A549 (cell line): ENCODE data around the gene SMAD5. TPM values are rescaled to one million over a fixed set of nuclear protein-coding genes. Genes with fewer than 3 reads are reported as not detected.

Experiments used
- ATAC-seq, 2 experiments: fragments of 200-7000 bp in 1 of 2; fragments of >200 bp in 1 of 2; cut with Nextera tagmentation in 1 of 2; cut with Tn5 transposase in 1 of 2; 3 replicates each; pipeline versions ENCODE4 v1.8.0 to v1.9.1; 2018 to 2020; ENCODE audit warnings: mild to moderate bottlenecking in 1 of 2, moderate library complexity in 1 of 2
- CTCF ChIA-PET: fragments of 300-600 bp; sonication (Branson Sonifier 250); formaldehyde crosslinking; extraction: SDS; loops from one replicate; lab custom pipeline; 2021; ENCODE audit warnings: antibody characterized with exemption, inconsistent platforms; lab: Yijun Ruan, JAX
- POLR2A ChIA-PET: fragments of 350-600 bp; formaldehyde crosslinking; extraction: SDS; loops from one replicate; lab custom pipeline; 2021; ENCODE audit warnings: antibody characterized with exemption, inconsistent platforms; lab: Yijun Ruan, JAX
- DNase-seq, 2 experiments: peaks; one replicate each; pipeline versions ENCODE4 v3.0.0 to v3.0.0-alpha.2; 2011 to 2016; ENCODE audit warnings: low read depth in 1 of 2, low spot score in 1 of 2
- FAIRE-seq: peaks from 2 replicates; lab custom pipeline; 2011; peaks lifted over from hg19 to GRCh38; lab: Jason Lieb, UNC
- H3K27ac ChIP-seq, 2 experiments: fragments of >200 bp; sonication (Bioruptor Twin); formaldehyde crosslinking; 3 replicates each; pipeline ENCODE4 v1.5.1; 2016 to 2017
- H3K4me1 ChIP-seq: fragments of >200 bp; sonication (Bioruptor Twin); formaldehyde crosslinking; 3 replicates; pipeline ENCODE4 v1.6.1; 2016
- H3K4me2 ChIP-seq: fragments of >200 bp; sonication (Bioruptor Twin); formaldehyde crosslinking; 3 replicates; pipeline ENCODE4 v1.6.1; 2016
- H3K4me3 ChIP-seq: fragments of >200 bp; sonication (Bioruptor Twin); formaldehyde crosslinking; 3 replicates; pipeline ENCODE4 v1.5.1; 2016
- H3K9me3 ChIP-seq: fragments of >200 bp; sonication (Bioruptor Twin); formaldehyde crosslinking; 3 replicates; pipeline ENCODE4 v1.6.1; 2016
- BHLHE40 ChIP-seq: IDR thresholded peaks from 2 replicates; pipeline ENCODE4 v1.6.1; 2012; ENCODE audit warnings: low read depth, low read length, inconsistent platforms
- CHD4 ChIP-seq: fragments of 200-600 bp; sonication (generic); IDR thresholded peaks from 2 replicates; pipeline ENCODE4 v1.6.1; 2016; ENCODE audit warnings: antibody characterized with exemption, mild to moderate bottlenecking, borderline replicate concordance
- ELK1 ChIP-seq: fragments of 150-350 bp; IDR thresholded peaks from 2 replicates; pipeline ENCODE4 v1.6.1; 2014; ENCODE audit warnings: low read depth, mild to moderate bottlenecking, low read length
- ESRRA ChIP-seq: fragments of 150-350 bp; IDR thresholded peaks from 2 replicates; pipeline ENCODE4 v1.6.1; 2014; ENCODE audit warnings: mild to moderate bottlenecking, low read length, borderline replicate concordance
- FOSB ChIP-seq: fragments of 250-450 bp; sonication (Bioruptor Pico); IDR thresholded peaks from 2 replicates; pipeline ENCODE4 v1.5.0; 2020; ENCODE audit warnings: mild to moderate bottlenecking, moderate library complexity
- FOXS1 ChIP-seq: fragments of 250-450 bp; sonication (Bioruptor Pico); IDR thresholded peaks from 2 replicates; pipeline ENCODE4 v1.5.0; 2020; ENCODE audit warnings: mild to moderate bottlenecking, moderate library complexity
- HDAC2 ChIP-seq: fragments of 200-600 bp; sonication (generic); IDR thresholded peaks from 2 replicates; pipeline ENCODE4 v1.6.1; 2016
- HEYL ChIP-seq: fragments of 250-450 bp; sonication (Bioruptor Pico); IDR thresholded peaks from 2 replicates; pipeline ENCODE4 v1.8.0; 2021; ENCODE audit warnings: mild to moderate bottlenecking, moderate library complexity
- HOXB13 ChIP-seq: fragments of 250-450 bp; sonication (Bioruptor Pico); IDR thresholded peaks from 2 replicates; pipeline ENCODE4 v1.5.0; 2020; ENCODE audit warnings: low read depth, mild to moderate bottlenecking, moderate library complexity
- JUN ChIP-seq, 2 experiments: fragments of >200 bp; sonication (Bioruptor Twin); formaldehyde crosslinking; IDR thresholded peaks; 2 replicates in 1 of 2; 3 replicates in 1 of 2; pipeline ENCODE4 v1.6.1; 2016 to 2017
- KDM1A ChIP-seq: fragments of 200-600 bp; sonication (generic); IDR thresholded peaks from 2 replicates; pipeline ENCODE4 v1.6.1; 2016; ENCODE audit warnings: low read depth, mild to moderate bottlenecking
- KDM5A ChIP-seq: fragments of 200-600 bp; sonication (generic); IDR thresholded peaks from 2 replicates; pipeline ENCODE4 v1.6.1; 2016; ENCODE audit warnings: antibody characterized with exemption, mild to moderate bottlenecking
- MAZ ChIP-seq: fragments of 150-350 bp; IDR thresholded peaks from 2 replicates; pipeline ENCODE4 v1.6.1; 2014; ENCODE audit warnings: antibody characterized with exemption, low read depth, low read length, borderline replicate concordance
- MYC ChIP-seq: IDR thresholded peaks from 2 replicates; pipeline ENCODE4 v1.6.1; 2012; ENCODE audit warnings: mild to moderate bottlenecking, inconsistent platforms, low read length, improper control_type of control experiment, borderline replicate concordance
- PHF8 ChIP-seq: fragments of 200-600 bp; sonication (generic); IDR thresholded peaks from 2 replicates; pipeline ENCODE4 v1.6.1; 2016; ENCODE audit warnings: low read depth, mild to moderate bottlenecking, antibody characterized with exemption, moderate library complexity, borderline replicate concordance
- POLR2A ChIP-seq: IDR thresholded peaks from 2 replicates; pipeline ENCODE4 v1.6.1; 2012; ENCODE audit warnings: mild to moderate bottlenecking, low read length
- POLR2AphosphoS2 ChIP-seq: conservative IDR thresholded peaks from 2 replicates; pipeline ENCODE4 v1.6.1; 2012; ENCODE audit warnings: low read length, improper control_type of control experiment, inconsistent platforms
- RAD21 ChIP-seq, 2 experiments: fragments of >200 bp in 1 of 2; sonication (Bioruptor Twin) in 1 of 2; formaldehyde crosslinking in 1 of 2; IDR thresholded peaks in 1 of 2; conservative IDR thresholded peaks in 1 of 2; 2 replicates in 1 of 2; 3 replicates in 1 of 2; pipeline ENCODE4 v1.6.1; 2012 to 2018; ENCODE audit warnings: inconsistent platforms in 1 of 2
- RCOR1 ChIP-seq: fragments of 150-350 bp; IDR thresholded peaks from 2 replicates; pipeline ENCODE4 v1.6.1; 2014; ENCODE audit warnings: antibody characterized with exemption, low read length, low read depth
- RNF2 ChIP-seq: fragments of 200-600 bp; sonication (generic); IDR thresholded peaks from 2 replicates; pipeline ENCODE4 v1.6.1; 2016; ENCODE audit warnings: low read depth, mild to moderate bottlenecking, antibody characterized with exemption, moderate library complexity, borderline replicate concordance
- SMC3 ChIP-seq: fragments of >200 bp; sonication (Bioruptor Twin); formaldehyde crosslinking; IDR thresholded peaks from 3 replicates; pipeline ENCODE4 v1.6.1; 2018; ENCODE audit warnings: inconsistent platforms
- SREBF2 ChIP-seq: fragments of 450-650 bp; IDR thresholded peaks from 2 replicates; pipeline ENCODE4 v1.6.1; 2014; ENCODE audit warnings: mild to moderate bottlenecking, moderate library complexity
- TFCP2L1 ChIP-seq: fragments of 250-450 bp; sonication (Bioruptor Pico); IDR thresholded peaks from 2 replicates; pipeline ENCODE4 v1.5.0; 2021; ENCODE audit warnings: mild to moderate bottlenecking
- TP53 ChIP-seq: fragments of 250-450 bp; sonication (Bioruptor Pico); IDR thresholded peaks from 2 replicates; pipeline ENCODE4 v1.5.0; 2021; ENCODE audit warnings: mild to moderate bottlenecking, moderate library complexity
- USF2 ChIP-seq: fragments of 450-650 bp; IDR thresholded peaks from 2 replicates; pipeline ENCODE4 v1.6.1; 2014; ENCODE audit warnings: antibody characterized with exemption
- ZFP36 ChIP-seq: fragments of 450-650 bp; IDR thresholded peaks from 2 replicates; pipeline ENCODE4 v1.6.1; 2014; ENCODE audit warnings: borderline replicate concordance; ENCODE audit not compliant: partially characterized antibody
- ZNF302 ChIP-seq: fragments of 250-450 bp; sonication (Bioruptor Pico); IDR thresholded peaks from 2 replicates; pipeline ENCODE4 v1.9.0; 2021; ENCODE audit warnings: inconsistent platforms, mild to moderate bottlenecking, moderate library complexity
- WGBS: methylation state at CpG from one replicate; pipeline ENCODE4 v1.1.6; 2017; ENCODE audit errors: missing lambda C conversion rate; 5-methylcytosine and 5-hydroxymethylcytosine counted together
- polyA plus RNA-seq, 4 experiments: library from polyadenylated mRNA; depleted of rRNA in 3 of 4; stranded (reverse); fragments of >200 nt; fragmentation: RNase III in 1 of 4; extraction: RNeasy Plus Mini Kit Qiagen cat#74134 plus additional on column Dnase treatment in 1 of 4; gene quantifications; 2 replicates in 3 of 4; 3 replicates in 1 of 4; pipeline ENCODE4 v1.2.3, GENCODE V29; 2011 to 2017
- TF ChIP-seq, protein P1 (sequence below): fragments of 250-450 bp; sonication (Bioruptor Pico); IDR thresholded peaks from 2 replicates; pipeline ENCODE4 v1.5.0; 2021; ENCODE audit warnings: mild to moderate bottlenecking, moderate library complexity, borderline replicate concordance

SMAD5 gene
- polyA plus RNA-seq, 2 of the 4 experiments (the other 2 are of a cell fraction): 17.1 to 101 TPM

DNA sequence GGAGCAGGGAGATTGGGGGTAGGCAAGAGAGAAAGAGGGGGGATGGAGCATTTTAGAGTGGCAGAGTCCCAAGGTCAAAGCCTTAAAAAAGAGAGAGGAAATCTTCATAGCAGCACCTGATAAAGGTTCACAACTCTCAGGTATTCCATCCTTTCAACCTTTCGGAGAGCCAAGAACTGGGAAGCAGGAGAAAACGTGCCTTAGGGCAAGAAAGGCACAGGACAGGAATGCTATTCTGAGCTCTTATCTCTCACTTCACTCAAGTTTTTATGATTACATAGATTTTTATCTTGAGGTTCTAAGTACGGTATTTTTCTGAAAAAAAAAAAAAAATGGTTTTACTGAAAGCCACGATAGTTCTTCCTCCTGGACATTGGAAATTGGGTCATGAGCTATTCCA lies 34.5 kb upstream of the SMAD5 start:
- CTCF ChIA-PET: interaction anchor here (1.4 kb wide), 1 partner anchor 15 kb away, joined by 8 read pairs; no protein-coding TSS in a partner anchor
- FAIRE-seq (no peak), DNase-seq (no peak), ATAC-seq (no peak)
- no peak overlapping the region for H3K4me3 ChIP-seq
- 60% methylated on average over 4 of the region's 4 CpGs for WGBS
- POLR2A ChIA-PET: interaction anchor here (0.6 kb wide), 1 partner anchor 1939 kb away, joined by 3 read pairs; no protein-coding TSS in a partner anchor
- H3K4me2 ChIP-seq: no peak overlapping the region
- H3K27ac ChIP-seq: no peak overlapping the region
- H3K9me3 ChIP-seq: no peaks in the 10 kb centered on the region
- H3K4me1 ChIP-seq: peaks cover 20% of the 10 kb centered on the region
- no peak for TF ChIP-seq KDM1A
- TF ChIP-seq, all 56 proteins: peak for 0

DNA sequence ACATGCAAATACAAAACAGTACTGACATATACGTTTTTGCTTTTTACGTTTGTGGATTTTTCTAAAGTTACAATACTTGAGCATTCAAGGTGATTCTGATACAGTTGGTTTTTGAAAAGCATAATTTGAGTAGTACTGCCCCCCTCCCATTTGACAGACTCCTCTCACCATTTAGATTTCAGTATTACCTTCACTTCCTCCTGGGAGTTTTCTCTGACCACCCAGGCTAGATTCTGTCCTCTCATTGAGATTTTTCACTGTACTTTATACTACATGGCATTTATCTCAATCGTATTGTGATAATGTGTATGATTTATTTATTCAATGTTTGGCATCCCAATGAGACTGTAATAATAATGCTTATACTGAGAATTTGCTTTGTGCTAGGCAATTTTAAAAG lies 32.8 kb upstream of the SMAD5 start:
- DNase-seq (no peak), FAIRE-seq (peak; percentile 23), ATAC-seq (no peak)
- no peak for TF ChIP-seq KDM1A
- no peak for TF ChIP-seq MYC
- TF ChIP-seq CHD4: no peak
- TF ChIP-seq POLR2A: no peak
- TF ChIP-seq ESRRA: no peak
- no peak for TF ChIP-seq BHLHE40
- TF ChIP-seq HOXB13 (CRISPR knock-in tag): no peak
- TF ChIP-seq, protein P1, sequence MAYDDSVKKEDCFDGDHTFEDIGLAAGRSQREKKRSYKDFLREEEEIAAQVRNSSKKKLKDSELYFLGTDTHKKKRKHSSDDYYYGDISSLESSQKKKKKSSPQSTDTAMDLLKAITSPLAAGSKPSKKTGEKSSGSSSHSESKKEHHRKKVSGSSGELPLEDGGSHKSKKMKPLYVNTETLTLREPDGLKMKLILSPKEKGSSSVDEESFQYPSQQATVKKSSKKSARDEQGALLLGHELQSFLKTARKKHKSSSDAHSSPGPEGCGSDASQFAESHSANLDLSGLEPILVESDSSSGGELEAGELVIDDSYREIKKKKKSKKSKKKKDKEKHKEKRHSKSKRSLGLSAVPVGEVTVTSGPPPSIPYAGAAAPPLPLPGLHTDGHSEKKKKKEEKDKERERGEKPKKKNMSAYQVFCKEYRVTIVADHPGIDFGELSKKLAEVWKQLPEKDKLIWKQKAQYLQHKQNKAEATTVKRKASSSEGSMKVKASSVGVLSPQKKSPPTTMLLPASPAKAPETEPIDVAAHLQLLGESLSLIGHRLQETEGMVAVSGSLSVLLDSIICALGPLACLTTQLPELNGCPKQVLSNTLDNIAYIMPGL: no peak
- Histone ChIP-seq H3K4me2 (no peak overlapping the region), H3K4me1 (peaks cover 3% of the 10 kb centered on the region), H3K4me3 (no peak overlapping the region), H3K27ac (no peak overlapping the region), H3K9me3 (no peaks in the 10 kb centered on the region)
- ChIA-PET POLR2A (no interaction called here), CTCF (interaction anchor here (0.8 to 2.1 kb wide), 7 partner anchors 10 to 74 kb away, joined by 3 to 15 read pairs (median 3); no protein-coding TSS in a partner anchor)
- 76% methylated on average over 3 of the region's 3 CpGs for WGBS

- DNase-seq: no peak
- FAIRE-seq: no peak
- Histone ChIP-seq H3K4me3 (no peak overlapping the region), H3K4me2 (no peak overlapping the region), H3K4me1 (no peaks in the 10 kb centered on the region), H3K27ac (no peak overlapping the region), H3K9me3 (no peaks in the 10 kb centered on the region)
- ChIA-PET CTCF (interaction anchor here (0.9 to 2.1 kb wide), 3 partner anchors 19 to 72 kb away, joined by 3 to 15 read pairs (median 11); no protein-coding TSS in a partner anchor), POLR2A (no interaction called here)
- TF ChIP-seq RNF2 (no peak), FOXS1 (no peak), RCOR1 (no peak), SMC3 (no peak), JUN (IDR thresholded peaks at IDR 0.05) (no peak), ELK1 (no peak), USF2 (no peak), HEYL (CRISPR knock-in tag) (no peak)
- ATAC-seq: no peak
- 83% methylated on average over 1 of the region's 1 CpG for WGBS
These were observed 30.8 kb upstream of the SMAD5 start for GRCh38 chr5:136101884-136102283.

DNA sequence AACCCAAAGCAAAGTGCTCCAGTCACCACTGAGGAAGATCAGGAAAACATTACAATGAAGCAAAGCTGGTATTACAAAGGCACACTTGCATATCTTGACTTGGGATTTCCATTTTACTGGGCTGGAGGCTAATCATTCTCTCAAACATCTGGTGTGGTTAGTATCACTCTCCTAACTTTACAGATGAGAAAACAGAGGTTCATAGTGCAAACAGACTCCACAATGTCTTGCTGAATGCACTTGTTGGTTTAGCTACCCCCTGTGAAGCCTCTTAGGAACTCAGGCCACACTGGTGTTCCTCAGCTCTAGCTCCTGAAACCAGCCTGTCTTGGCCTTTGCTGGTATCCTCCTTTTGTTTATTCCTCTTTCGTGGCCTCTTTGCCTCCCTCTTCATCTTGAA lies 29.5 kb upstream of the SMAD5 start:
- DNase-seq: no peak
- no peak for ATAC-seq
- POLR2A ChIA-PET: no interaction called here
- H3K4me2 ChIP-seq: no peak overlapping the region
- FAIRE-seq: no peak
- no peak overlapping the region for H3K27ac ChIP-seq
- no peaks in the 10 kb centered on the region for H3K9me3 ChIP-seq
- CTCF ChIA-PET: interaction anchor here (1.2 to 1.6 kb wide), 2 partner anchors 9 to 21 kb away, joined by 4 to 6 read pairs; no protein-coding TSS in a partner anchor
- H3K4me1 ChIP-seq: no peaks in the 10 kb centered on the region
- no peak overlapping the region for H3K4me3 ChIP-seq
- WGBS: 57% methylated on average over 1 of the region's 1 CpG
- TF ChIP-seq ZNF302 (CRISPR knock-in tag) (no peak), TP53 (no peak), FOXS1 (no peak), TFCP2L1 (CRISPR knock-in tag) (no peak), ESRRA (no peak), KDM5A (no peak), MAZ (no peak), RAD21 (conservative IDR thresholded peaks at IDR 0.05 in 1 of 2, IDR thresholded peaks at IDR 0.05 in 1 of 2) (no peak), POLR2AphosphoS2 (no peak), ZFP36 (no peak), RCOR1 (no peak), FOSB (CRISPR knock-in tag) (no peak), HOXB13 (CRISPR knock-in tag) (no peak), SREBF2 (no peak), PHF8 (no peak), JUN (IDR thresholded peaks at IDR 0.05) (no peak), HDAC2 (no peak)
